ENCODE data around the gene RTN4R.

DNA sequence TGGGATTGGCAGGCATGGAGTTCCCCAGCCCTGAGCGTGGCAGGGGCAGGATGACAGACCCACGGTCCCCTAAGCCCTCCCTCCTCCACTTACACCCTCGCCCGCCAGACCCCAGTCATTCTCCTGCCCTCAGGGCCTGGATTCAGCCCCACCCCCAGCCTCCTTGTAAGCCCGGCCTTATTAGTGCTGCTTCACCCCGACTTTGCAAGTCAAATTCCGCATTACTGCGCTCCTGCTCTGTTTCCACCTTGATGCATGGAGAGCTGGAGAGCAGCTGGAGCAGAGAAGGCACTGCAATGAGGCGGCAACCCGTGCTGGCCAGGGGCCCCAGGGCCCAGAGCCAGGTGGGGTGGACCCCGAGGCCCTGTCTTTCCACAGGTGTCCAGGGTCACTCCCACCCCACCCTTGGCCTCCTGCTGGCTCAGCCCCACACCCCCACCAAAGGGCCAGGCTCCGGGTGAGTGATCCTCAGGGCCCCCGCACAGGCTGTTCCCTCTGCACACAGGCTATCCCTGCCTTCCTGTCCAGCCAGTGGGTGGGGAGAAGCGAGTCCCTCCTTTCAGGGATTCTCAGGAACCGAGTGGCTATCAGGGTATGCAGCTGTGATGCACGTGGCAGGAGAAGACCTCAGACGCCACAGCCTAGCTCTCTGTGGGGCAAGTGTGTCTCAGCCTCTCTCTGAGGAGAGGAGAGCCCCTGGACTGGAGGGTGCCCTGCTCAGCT lies 36.4 kb downstream of the RTN4R start:
- TF ChIP-seq CTCF (IDR thresholded peaks at IDR 0.05) (no peak), POLR2A (IDR thresholded peaks at IDR 0.05) (no peak)

Data from adrenal gland (tissue), 5 donors.